ENCODE results near the gene TFDP2.
"Not testable (repeated sequence)": the region's sequence is repeated elsewhere in the genome, so short reads cannot be mapped to it uniquely, and the experiment has no call there.

The TFDP2 gene

DNA sequence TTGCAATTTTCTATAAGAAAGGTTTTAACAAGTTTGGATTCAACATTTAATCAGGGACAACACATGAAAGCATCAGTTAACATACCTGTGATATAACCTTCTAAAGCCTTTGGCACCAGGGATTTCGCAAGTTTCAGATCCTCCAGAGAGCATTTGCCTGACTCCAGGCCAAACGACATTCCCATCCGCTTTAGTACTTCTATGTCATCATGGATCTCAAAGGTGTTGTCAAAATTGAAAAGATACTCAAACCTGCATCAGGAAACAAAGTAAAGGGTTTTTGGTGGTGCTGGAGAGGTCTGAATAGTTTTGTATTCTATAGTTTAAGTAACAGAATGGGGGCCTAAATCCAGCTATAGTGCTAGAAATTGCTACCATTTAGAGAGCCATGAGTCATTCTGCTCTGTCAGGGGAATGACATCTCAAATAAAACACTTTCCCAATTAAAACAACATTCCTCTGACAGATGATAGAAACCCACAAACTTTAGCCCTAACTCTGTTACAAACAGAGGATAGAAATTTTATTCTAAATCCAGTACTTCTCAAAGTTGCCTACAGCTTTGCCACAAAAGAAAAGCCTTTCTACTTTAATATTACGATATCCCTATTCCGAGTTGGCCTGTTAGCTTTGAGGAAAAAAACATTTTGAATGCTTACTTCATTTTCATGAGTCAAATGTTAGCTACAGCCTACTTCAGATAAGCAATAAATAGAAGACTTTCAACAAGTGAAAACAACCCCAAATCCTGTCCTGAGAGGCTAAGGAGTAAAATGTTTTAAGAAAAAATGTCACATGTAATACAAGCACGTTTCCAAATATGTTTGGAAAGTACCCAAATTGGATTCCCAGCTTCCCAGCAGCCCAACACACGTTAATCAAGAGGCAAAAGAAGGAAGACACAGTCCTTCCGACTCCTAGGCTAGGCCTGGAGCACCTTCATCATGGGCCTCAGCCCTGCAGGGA lies 189.5 kb downstream of the TFDP2 start:
- no peak for DNase-seq

DNA sequence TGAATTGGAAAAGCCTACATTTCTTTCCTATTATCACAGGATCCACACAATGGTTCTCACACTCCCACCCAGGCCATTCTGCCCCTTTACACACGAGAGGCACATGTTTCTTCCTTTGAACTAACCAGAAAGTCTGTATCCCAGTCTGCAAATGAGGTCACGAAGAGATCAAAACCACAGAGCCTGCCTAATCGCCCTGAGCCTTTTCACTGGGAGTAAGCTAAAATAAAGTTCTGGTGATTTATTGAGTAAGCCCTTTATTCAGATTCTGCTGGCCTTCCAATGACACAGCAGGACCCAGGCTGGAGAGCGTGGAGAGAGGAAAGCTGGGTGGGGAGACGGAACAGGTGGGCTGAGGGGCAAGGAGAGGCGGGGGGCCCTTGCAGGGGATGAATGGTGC lies 194.2 kb downstream of the TFDP2 start:
- DNase-seq, result no peak

DNA sequence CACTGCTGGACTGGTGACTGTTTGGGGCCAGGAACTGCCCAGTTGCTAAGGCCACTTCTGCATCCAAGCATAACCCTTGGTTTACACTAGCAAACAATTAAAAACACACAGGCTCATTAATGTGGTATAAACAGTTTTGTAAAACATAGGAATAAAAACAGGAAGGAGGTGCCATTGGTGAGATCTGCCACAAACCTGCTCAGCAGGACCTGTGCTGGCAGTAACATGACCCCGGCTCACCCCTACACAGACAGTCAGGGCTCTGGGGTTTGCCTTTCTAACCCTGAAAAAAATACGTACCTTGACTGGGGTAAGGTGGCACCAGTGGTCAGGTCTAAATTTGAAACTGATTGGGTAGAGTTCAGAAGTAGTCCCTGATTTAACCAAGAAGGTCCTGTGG lies 196.7 kb downstream of the TFDP2 start:
- DNase-seq, result no peak

DNA sequence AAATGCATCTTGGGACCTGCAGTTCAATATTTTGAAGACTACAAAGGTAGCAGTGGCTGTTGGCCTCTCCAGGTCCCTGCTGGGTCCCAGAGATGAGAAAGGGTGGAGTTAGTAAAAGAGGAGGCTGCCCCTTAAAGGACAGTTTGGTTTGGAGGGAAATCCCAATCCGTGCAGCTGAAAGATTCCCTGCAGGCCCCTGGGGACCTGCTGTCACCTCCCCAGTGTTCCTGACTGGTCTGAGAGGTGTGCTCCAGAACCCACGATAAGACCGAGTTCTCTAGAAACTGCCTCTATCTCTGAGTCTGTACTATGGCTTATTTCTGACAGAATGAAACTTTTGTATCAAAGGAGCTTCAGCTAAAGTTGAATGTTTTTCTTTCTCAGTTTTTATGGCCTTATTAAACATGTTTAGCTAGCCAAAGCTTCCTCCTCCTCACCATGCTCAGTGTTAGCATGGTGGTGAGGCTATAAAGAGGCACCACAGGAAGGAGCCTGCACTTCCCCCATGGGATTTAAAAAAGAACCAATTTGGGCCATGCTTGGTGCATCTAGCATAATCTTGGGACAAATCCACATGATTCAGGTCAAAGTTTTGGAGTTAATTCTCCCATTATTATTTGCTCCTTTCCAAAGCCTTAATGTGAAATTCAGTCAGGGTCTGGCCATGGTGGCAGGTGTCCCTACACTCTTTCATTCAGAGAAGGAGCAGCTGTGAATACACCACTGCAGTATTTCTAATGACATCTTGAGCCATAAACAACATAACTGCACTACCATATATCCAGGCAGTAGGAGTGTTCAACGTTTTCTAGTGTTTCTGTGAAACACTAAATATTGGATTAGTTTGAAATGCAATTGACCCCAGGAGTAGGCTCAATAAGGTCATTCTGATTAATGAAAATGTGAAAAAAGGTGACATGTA lies 198.5 kb downstream of the TFDP2 start:
- no peak for DNase-seq

DNA sequence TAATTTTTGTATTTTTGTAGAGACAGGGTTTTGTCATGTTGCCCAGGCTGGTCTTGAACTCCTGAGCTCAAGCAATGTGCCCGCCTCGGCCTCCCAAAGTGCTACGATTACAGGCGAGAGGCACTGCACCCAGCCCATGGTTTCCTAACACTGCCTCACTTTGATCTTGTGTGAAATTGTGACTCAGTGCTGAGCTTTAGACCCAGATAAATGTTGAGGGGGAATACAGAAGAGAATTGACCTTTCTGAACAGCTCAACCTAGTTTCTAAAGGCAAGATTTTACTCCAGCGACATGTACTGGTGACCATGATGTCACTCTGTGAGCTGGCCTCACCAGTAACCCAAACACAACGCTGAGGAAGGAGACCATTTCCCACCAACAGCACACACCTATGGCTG lies 199.4 kb downstream of the TFDP2 start:
- DNase-seq, result no peak

DNA sequence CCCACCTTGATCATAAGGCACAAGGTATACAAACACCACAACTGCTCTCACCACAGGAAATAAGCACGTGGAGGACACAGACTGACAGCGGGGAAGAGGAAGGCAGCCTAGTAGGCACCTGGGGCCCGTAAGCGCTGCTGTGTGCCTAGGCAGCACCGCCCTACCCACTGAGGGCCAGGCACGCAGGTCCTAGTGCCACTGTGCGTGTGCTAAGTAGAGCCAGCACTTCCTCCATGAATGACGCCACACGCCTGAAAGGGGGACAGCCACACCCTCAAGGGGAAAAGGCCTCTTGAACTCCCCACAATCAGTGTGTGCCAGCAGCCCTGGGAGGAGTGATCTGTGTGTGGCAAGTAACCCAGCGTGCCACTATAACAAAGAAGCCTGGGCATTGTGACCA lies 199.9 kb downstream of the TFDP2 start:
- DNase-seq, result no peak

DNA sequence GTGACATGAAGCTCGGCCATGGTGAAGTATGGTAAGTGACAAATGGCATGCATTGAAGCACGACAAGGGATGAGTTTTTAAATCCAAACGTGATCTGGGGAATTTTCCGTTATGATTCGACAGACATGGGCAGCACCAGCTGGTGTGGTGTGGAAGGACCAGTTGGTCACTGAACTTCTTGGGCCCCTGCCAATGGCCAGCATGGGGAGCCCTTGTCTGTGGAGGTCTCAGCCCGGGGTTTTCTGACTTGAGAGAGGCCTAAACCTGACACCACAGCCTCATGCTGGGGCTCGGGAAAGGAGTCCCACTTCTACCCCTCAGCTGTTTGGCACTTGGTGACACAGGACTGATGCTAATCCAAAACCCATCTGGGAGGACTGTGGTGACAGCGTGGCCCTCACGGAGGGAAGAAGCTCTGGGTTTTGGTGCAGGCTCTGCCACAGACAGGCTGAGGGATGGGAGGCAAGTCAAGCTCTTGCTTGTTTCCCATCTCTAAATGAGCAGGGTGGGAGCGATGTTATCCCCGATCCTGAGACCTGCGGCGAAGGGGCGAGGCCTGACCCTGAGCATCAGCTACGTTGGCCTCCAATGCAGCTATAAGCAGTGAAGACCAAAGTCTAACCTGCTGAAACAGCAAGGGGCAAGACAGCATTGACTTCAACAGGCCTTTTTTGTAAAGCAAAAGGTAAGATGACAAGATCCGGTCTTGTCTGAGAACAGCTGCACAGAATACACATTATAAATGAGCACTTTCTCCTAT lies 203.4 kb downstream of the TFDP2 start:
- DNase-seq, result no peak

DNA sequence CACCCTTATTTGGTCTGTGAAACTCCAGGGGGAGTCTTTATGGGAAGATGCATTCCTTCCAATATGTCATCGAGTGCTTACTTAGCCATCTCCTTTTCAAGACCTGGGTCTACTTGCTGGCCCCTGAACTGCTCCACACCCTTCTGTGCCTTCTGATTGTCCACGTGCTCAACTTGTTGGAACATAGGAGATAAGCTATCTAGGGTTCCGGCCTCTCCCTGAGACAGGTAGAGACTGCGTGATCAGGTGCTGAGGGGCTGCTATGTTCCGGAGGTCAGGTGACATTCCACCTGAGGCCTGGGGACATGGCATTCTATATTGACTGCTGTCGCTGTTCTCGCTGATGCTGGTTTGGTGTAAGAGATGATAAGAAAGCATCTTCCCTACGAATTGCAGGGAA lies 207.3 kb downstream of the TFDP2 start:
- no peak for DNase-seq

DNA sequence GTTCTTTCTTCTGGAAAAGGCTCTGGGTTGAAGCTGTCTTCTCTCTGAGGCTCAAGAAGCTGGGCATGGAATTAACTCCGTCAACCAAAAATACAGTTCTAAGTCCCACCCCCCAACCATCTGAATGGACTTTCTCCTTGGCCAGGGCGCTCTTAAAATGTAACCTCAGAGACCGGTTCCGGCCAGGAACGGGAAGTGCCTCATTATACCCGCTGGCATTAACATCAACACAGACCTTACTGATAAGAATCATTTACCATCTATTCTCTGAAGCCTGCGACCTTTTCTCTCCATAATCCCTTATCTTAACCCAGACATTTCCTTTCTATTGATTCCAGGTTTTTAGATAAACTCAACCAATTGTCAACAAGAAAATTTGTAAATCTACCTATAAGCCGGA lies 208.3 kb downstream of the TFDP2 start:
- DNase-seq, result no peak

DNA sequence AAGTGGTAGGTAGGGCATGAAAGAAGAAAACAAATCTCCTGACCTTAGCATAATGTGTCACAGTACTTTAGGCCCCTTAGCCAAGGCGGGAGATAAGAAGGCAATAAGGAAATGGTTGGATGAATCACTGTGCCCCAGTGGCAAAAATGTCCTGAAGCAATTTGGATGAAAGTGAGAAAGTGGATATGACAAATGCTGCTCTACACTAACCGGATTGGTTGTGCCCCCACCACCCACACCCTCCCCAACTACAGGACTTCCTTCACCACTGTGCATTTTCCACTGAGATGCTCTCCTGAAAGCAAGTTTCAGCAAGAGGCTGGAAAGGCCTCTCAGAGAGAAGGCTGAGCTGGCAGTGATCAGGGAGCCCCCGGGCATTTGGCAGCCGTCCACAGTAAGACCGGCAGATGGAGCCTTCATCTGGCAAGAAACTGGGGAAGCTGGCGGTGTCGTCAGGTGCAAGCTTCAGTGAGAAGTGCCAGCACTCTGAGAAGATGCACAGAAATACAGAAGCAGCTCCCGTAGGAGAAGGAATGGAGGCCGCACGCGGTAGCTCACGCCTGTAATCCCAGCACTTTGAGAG lies 209.1 kb downstream of the TFDP2 start:
- no peak for DNase-seq

DNA sequence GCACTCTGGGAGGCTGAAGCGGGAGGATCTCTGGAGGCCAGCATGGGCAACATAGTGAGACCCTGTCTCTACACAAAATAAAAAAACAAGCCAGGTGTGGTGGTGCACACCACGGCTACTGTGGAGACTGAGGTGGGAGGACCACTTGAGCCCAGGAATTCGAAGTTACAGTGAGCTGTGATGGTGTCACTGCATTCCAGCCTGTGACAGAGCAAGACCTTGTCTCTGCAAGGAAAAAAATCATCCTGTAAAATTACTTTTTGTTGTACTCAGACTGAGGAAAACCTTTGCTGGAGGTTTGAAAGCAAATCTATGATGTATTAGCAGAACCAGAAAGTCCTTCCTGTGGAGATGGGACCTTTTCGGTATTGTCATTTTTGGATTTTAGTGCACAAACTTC lies 209.6 kb downstream of the TFDP2 start:
- DNase-seq, result no peak

DNA sequence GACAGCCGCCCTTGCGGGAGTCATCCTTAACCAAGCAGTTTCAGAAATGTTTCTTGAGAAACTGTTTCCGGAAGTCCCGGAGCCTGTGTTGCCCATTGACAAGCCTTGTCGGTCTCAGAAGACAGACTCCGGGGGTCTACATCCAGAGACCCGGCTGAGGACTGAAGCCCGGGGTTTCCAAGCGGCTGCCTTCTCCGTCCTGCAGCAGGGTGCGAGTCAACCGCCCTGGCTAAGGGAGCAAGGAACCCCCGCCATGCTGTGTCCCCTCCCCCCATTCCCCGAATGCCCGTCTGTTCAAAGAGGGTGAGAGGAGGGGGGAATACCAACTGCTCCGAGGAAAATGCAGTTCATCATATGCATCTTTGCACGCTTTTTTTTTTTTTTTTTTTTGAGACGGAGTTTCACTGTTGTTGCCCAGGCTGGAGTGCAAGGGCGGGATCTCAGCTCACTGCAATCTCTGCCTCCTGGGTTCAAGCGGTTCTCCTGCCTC lies 211.3 kb downstream of the TFDP2 start:
- no peak for DNase-seq

DNA sequence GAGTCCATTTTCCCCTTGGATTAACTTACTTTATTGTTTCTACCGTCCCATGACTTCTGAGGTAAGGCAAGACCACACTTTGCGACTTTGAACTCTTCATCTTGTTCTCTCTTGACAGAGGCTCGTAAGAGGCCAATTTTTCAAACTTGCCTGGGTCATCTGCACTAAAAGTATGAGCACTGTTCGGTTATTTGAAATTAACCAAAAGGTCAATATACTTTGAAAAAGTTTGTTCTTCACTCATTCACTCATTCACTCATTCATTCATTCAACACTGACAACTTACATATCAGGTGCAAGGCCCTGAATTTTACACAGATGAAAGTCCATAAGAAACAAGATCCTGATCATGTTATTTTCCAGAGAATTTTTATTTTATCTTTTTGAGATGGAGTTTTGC lies 215.0 kb downstream of the TFDP2 start:
- DNase-seq, result no peak

DNA sequence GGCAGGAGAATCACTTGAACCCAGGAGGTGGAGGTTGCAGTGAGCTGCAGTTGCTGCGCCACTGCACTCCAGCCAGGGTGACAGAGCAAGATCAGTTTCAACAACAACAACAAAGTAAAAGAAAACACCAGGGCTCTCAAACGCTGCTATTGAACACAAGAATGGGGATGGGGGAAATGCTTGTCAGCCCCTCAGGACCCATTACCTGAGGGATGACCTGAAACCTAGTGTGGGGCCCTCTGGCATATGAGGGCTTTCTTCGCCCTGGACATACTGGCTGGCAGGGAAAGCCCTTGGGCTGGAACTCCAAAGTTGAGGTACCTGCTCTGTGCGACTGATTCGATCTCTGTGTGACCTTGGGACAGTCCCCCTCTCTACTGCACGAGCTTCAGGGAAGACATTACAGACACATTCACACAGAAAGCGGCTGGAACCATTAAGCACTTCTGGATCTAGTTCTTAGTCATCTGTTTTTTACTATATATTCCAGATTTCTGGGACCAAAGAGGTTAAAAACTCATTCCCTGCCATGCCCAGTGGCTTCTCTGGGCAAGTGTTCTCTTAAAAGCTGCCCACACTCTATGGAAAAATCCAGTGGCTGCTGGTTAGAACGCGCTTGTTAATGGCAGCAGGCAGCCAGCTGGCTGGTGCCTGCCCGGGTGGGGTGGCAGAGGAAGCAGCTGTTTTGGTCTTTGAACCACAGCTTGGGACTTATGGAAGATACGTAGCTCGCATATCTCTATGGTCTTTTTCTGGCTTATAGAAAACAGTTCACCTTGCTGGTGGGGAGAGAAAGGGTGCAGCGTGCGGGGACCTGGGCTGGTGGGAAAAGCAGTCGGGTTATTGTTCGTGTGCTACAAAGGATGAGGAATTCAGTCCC lies 215.7 kb downstream of the TFDP2 start:
- no peak for DNase-seq

DNA sequence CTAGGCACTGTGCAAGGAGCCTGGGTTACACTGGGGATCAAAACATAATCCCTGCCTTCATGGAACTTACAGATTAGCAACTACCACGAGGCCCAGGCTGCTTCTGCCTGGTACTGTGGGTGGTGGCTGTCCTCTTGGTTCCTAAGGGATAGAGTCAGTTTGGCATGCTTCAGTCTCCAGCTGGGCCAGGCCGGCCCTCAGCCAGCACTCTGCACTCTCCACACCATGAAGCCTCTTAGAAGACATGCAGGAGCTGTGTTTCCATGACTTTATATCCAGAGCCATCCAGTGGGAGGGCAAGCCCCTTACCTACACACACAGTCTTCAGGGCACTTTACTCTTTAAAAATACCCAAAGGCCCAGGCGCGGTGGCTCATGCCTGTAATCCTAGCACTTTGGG lies 218.5 kb downstream of the TFDP2 start:
- DNase-seq, result no peak

DNA sequence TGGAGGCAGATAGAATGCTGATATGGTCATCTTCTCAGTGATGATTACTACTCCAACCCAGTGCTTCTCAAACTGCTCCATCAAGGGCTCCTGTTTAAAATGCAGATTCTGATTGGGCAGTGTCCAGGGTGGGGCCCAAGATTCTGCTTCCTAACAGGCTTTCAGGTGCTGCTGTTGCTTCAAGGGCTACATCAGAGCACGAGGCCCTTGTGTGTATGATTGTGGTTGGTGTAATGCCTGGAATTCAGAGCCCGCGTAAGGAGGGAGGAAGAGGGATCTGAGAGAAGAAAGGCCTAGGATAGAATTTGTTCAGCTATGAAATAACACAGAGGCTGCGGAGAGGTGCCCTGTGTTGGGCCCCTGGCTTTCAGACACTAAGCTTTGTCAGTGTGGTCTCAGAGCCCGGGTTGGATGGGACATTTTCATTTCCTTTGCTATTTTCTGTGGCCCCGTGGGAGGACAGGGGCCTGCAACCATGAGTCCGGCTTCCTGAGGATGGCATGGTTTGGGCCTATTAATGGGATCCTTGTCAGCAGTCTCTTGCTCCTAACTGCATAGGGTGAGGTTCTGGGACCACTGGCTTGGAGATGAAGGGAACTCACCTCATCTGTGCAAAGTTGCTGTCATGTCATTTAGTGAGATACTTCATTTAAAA lies 219.9 kb downstream of the TFDP2 start:
- no peak for DNase-seq

DNA sequence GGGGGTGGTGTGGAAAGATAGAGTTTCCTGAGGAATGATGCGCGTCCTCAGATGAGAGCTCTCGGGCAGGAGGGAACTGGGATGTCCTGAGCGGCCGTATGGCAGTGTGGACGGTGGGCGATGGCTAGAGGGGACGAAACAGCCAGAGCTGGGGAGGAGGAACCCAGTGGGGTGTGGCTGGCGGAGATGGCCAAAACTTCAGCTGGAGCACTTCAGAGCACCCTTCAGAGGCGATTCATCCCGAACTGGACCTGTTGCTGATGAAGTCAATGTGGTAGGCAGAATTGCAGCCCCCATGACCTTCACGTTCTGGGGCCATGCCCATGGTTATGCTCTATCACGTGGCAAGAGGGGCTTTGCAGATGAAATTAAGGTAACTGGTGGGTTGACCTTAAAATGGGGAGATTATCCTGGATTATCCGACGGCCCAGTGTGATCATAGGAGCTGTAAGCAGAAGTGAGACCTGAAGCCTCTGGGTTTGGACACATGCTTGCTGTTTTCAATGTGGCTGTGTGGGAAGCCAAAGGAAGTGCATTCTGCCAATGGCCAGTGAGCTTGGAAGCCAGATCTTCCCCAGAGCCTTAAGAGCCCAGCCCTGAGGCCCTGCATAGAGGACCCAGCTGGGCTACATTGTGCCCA lies 220.6 kb downstream of the TFDP2 start:
- no peak for DNase-seq

DNA sequence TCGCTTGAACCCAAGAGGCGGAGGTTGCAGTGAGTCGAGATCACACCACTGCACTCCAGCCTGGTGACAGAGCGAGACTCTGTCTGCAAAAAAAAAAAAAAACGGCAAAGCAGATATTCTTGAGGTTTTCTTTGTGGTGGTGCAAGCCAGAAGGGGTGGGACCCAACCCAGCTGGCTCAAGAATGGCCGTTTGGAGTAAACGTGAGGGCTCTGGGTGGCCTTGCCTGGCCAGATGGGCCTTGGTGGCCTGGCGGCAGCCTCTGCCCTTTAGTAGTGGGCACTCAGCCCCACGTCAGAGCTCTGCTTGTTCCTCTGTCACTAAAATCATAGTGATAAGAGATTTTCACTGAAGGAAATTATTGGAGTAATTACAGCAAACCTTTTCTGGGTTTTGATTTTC lies 222.4 kb downstream of the TFDP2 start:
- no peak for DNase-seq

DNA sequence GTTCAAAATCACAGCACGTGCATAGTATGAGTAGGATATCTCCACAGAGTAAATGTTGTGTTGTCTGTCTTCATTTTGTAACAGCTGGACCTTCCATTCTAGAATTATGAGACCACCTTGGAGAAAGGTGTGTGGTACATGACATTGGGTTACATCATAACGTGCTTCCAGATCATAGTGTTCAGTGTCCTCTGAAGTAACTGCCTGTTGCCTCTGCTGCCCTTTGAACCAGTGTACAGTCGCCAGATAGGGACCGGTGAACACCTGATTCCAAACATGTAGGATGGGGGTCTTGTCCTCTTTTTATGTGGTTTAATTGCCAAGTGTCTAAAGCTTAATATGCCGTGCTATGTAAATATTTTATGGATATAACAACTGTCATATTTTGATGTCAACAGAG lies 223.7 kb downstream of the TFDP2 start:
- DNase-seq, result not testable (repeated sequence)

DNA sequence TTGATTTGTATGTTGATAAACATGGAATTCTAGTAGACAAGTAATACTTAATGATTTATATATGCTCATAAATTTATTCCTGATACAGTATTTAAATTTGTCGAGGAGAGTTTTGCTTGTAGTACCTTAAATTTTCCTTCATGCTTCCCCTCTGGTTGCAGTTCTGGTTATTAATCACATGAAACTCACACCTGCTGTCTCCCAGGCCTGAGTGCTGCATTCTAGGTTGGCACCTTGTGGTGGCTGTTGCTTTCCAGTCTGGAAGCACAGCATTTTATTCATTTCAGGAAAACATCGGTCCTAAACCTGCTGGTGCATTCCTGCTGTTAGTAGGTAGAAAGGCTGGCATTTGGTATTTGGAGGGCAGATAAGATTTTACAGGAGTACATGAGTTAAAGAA lies 228.0 kb downstream of the TFDP2 start:
- DNase-seq, result no peak

Measured in CD4-positive, alpha-beta T cell treated with Interferon gamma for 1 hour (primary cell).